ENCODE measurements around the gene SRSF3.
"Not testable (repeated sequence)": the region's sequence is repeated elsewhere in the genome, so short reads cannot be mapped to it uniquely, and the experiment has no call there.

The SRSF3 gene

DNA sequence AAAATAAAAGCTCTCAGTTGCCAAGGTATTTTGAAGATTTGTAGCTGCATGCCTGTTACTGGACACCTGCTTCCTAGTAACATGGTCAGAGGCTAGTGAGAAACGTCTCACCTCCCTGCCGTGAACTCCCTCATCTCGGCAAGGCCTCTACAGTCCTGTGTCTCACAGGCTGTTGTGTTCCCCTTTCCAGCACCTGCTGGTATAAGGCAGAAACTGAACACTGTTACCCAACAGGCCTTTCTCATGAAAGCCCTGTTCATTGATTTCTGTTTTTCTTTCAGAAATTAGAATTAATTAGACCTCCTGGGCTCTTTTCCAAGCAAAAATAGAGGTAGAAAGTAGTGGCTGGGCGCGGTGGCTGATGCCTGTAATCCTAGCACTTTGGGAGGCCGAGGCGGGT lies 17.6 kb upstream of the SRSF3 start:
- no peak for DNase-seq (ENCODE audit: low read depth)

DNA sequence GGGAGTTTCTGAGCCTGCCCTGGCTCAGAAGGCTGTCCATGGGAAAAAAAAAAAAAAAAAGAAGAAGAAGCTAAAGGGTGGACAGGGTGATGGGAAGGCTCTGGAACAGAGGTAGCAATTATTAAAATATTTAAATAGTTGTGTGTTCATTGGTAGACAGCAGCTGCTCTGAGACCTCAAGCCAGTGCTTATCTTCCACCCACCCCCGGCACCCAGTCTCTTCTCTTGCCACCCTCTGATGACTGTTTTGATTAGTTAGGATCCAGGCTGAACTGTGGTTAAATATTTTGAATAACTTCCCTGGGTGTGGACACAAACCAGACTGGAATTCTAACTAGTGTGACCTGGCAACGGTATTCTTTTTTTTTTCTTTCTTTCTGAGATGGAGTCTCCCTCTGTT lies 16.9 kb upstream of the SRSF3 start:
- DNase-seq (ENCODE audit: low read depth): peak; percentile 38

DNA sequence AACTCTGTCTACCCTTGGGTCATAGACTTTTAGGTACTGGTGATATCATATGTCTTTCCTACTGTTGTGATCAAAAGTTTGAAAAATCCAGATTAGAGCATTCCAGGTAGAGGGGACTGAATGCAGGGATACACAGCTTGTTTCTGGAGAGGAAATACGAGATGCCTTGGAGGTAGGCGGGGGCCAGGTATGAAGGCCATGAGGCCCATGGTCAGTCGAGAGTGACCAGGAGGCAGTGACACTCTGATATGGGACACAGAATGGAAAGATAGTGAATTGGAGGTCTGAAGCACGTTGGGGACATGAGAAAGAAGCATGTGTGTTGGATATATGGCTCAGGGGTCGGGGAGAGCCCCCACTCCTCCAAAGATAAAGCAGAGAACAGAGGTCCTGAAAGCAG lies 16.1 kb upstream of the SRSF3 start:
- no peak for DNase-seq (ENCODE audit: low read depth)

DNA sequence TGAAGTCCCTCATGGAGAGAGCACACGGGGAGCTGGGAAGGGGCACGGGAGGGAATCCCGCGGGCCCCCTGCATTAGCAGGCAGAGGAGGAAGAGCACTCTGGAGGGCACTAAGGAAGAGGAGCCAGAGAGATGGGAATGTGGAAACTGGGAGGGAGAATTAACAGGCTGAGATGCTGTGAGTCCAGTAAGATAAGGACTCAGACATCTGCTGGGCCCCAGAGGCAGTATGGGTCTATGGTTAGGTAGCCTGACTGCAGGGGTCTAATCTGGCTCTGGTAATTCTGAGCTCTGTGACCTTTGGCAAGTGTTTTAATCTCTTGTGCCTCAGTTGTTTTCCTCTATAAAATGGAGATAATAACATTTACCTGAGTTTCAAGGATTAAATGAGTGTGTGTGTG lies 15.7 kb upstream of the SRSF3 start:
- no peak for DNase-seq (ENCODE audit: low read depth)

DNA sequence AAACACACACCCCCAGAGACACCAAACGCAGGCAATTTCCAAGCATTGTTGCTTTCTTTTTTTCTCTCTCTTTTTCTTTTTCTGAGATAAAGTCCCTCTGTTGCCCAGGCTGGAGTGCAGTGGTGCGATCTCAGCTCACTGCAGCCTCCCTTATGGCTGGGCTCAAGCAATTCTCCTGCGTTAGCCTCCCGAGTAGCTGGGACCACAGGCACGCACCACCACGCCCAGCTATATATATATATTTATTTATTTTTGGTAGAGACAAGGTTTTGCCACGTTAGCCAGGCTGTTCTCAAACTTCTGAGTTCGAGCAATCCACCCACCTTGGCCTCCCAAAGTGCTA lies 14.0 kb upstream of the SRSF3 start:
- no peak for DNase-seq (ENCODE audit: low read depth)

DNA sequence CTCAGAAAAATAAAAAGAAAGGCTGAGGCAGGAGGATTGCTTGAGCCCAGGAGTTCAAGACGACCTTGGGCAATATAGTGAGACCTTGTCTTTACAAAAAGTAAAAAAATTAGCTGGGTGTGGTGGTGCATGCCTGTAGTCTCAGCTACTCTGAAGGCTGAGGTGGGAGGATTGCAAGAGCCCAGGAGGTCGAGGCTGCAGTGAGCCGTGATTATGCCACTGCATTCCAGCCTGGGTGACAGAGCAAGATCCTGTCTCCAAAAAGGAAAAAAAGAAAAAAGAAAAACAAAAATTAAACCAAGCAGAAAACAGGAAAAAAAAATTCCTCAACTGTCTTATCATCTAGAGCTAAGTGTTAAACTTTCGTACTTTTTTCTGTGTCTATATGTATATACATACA lies 12.4 kb upstream of the SRSF3 start:
- no peak for DNase-seq (ENCODE audit: low read depth)

DNA sequence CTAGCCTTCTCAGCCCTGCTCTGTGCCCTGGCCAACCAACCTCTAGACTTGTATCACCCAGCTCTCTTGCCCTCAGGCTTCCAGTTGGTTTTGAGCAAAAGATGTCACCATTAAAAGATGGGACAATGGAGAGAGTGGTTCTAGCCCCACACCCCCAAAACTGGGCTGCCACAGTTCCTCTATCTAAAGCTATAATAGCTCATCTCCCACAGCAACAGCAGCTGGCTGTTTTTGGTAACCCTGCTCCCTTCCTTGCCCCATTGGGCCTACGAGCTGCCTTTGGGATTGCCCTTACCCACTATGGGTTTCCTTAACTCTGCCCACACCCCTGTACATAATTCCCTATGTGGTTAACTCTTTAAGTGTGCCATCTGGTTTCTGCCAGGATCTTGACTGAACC lies 7.6 kb upstream of the SRSF3 start:
- DNase-seq (ENCODE audit: low read depth): no peak

DNA sequence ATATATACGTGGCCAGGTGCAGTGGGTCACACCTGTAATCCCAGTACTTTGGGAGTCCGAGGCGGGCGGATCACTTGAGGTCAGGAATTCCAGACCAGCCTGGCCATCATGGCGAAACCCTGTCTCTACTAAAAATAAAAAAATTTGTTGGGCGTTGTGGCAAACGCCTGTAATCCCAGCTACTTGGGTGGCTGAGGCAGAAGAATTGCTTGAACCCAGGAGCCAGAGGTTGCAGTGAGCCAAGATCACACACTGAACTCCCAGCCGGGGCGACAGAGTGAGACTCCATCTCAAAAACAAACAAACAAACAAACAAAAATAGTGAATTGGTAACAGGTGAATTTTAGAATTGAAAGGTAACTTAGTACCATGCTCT lies 5.1 kb upstream of the SRSF3 start:
- DNase-seq (ENCODE audit: low read depth): not testable (repeated sequence)

DNA sequence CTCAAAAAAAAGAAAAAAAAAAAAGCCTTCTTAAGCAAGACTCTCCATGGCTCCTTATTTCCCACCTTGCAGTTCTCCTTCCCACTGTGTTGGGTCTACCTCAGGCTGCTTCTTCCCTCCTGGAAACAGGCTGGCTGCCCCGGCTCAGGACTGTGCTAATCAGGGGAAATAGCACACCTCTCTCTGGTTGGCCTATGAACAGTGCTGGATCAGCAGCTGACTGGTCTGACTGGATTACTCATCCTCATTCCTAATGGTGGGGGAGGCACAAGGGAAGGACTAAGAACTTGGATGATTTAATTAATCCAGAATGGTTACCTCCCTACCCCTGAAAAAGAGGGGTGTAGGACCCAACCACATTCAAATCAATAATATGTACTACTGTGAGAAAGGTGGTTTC lies 3.9 kb upstream of the SRSF3 start:
- peak; percentile 50 for DNase-seq (ENCODE audit: low read depth)

DNA sequence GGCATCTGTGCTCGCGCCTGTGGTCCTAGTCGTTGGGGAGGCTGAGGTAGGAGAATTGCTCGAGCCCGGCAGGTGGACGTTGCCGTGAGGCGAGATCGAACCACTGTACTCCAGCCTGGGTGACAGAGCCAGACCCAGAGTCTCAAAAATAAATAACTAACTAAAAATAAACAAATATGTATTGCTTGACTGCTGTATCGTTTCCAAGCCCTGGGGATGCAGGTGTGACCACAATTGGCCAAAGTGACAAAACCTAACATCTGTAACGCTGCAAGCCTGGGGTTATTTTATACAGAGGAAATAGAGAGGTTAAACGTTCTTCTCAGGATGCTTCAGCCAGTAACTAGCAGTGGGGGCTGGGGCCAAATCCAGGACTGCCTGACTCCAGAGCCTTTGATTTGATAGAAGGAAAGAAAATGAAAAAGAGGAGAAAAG lies 1.9 kb upstream of the SRSF3 start:
- no peak for DNase-seq (ENCODE audit: low read depth)

DNA sequence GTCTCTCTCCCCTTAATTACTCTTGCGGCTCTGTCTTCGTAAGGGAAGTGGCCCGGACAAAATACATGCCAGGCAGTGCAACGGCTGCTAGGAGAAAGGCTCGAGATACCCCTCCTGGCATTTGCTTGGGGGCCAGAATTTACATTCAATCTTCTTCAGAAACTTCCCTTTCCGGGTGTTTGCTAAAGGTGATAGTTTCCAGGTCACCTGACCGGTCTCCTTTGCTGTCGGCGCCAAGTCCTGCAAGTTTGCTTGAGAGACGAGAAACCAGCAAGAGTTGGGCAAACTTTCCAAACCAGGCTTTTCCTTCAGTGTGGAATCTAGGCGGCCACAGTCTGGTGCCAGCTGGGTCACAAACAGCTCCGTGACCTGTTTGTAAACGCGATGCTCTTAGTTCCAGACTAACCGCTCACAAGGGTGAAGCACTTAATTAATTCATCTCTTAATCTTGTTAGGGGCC lies 563 bp upstream of the SRSF3 start:
- DNase-seq (ENCODE audit: low read depth): peak; percentile 63

DNA sequence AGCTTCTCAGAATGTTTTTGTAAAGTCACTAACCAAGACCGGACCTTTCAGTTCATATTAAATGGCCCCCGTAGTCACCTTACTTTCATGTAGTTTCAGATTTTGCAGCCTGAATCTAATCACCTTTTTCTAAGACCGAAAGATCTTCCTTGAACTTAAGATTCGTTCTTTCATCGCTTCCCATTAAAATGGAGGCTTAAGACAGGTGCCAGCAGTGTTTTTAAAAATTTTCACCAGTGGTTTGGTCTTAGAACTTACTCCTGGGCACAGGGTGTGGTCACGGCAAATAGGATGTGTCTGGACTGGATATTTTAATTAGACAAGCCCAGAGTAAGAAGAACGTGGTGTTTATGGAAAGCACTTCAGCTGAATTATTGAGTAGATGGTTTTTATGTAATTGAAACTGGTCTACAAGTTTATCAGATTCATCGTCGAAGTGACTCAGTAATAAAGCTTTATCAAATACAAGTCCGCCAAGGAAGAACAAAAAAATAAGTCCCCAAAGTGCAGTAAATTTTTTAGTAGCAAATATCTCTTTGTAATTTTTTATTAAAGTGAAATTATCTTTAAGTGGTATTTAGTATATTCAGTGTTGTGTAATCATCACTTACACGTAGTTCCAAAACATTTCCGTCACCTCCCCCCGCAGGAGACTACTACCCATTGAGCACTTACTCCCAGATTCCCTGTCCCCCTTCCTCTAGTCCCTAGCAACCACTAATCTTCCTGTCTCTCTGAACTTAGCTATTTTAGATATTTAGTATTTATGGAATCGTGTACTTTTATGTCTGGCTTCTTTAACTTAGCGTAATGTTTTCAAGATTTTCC lies 868 bp downstream of the SRSF3 start:
- peak; percentile 48 for DNase-seq (ENCODE audit: low read depth)

DNA sequence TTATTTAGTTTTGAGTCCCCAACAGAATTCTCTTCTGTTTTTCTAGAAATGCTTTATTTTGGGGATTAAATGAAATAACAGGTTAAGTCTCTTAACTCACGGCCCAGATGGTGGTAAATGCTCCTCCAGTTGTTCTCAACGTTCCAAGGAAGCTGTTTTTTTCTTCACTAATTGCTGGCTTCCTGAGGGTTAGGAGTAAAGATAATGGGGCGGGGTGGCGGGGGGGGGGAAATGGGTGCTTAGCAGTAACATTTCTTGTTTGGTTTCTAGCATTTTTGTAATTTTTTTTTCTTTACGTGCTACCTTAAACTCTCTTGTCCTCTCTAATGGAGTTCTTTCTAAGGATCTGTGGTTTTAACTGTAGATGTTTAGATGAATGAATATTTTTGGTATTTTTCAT lies 2.2 kb downstream of the SRSF3 start:
- peak; percentile 34 for DNase-seq (ENCODE audit: low read depth)

DNA sequence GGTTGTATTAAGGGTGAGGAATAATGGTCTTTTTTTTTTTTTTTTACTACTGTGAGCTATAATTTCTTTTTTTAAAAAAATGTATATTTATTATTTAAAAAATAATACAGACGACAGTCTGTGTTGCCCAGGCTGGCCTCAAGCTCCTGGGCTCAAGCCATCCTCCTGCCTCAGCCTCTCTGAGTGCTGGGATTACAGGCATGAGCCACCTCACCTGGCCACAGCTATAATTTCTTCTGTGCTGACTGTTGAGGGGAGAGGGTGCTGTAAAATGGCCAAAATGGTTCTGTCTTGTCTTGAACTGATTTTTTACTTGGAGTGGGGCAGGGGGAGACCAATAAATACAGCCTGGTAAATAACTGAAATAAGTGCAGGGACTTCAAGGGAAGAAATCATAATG lies 3.6 kb downstream of the SRSF3 start:
- no peak for DNase-seq (ENCODE audit: low read depth)

DNA sequence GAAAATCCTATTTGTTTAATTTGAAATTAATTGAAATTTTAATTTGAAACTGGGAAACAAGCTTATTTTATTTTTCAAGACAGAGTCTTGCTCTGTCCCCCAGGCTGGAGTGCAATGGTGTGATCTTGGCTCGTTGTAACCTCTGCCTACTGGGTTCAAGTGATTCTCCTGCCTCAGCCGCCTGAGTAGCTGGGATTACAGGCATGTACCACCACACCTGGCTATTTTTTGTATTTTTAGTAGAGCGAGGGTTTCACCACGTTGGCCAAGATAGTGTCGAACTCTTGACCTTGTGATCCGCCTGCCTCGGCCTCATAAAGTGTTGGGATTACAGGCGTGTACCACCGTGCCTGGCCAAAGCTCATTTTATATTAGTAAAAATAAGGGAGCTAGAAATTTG lies 4.2 kb downstream of the SRSF3 start:
- DNase-seq (ENCODE audit: low read depth): no peak

DNA sequence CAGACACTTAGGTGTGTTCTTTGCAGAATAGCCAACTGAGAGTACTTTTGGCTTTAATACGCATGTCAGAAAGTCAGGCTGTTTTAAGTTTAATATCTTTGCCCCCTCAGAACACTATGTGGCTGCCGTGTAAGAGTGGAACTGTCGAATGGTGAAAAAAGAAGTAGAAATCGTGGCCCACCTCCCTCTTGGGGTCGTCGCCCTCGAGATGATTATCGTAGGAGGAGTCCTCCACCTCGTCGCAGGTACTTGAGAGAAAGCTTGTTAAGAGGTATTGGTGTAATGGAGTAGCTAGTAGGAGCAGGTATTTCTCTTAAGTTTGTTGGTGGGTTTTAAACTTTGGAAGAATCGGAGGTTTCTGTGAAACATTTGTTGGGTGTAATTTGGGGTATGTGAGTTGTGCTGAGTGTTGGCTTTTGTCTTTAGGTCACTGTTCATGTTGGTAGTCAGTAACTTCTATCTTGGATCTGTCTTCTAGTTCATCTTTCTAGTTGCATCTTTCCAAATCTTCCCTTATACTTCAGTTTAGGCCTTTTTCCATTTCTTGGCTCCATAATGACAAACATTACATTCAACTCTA lies 4.7 kb downstream of the SRSF3 start:
- no peak for DNase-seq (ENCODE audit: low read depth)

DNA sequence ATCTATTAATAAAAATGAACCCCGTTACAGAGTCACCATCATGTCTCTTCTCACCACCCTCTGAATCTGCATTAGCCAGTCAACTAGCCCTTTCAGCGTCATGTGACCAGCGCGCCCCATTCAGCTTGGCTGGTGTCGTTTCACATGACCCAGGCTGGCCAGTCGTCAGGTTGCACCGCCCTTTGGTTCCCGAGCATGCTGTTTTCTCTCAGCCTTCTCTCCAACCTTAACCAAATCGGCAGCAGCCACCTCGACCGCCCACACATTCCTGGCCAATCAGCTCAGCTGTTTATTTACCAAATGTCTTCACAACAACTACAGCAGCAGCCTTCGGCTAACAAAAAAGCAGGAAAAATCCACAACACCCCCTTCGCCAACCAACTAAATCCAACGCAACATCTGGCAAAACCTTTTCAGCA lies 5.6 kb downstream of the SRSF3 start:
- peak; percentile 60 for DNase-seq (ENCODE audit: low read depth)

DNA sequence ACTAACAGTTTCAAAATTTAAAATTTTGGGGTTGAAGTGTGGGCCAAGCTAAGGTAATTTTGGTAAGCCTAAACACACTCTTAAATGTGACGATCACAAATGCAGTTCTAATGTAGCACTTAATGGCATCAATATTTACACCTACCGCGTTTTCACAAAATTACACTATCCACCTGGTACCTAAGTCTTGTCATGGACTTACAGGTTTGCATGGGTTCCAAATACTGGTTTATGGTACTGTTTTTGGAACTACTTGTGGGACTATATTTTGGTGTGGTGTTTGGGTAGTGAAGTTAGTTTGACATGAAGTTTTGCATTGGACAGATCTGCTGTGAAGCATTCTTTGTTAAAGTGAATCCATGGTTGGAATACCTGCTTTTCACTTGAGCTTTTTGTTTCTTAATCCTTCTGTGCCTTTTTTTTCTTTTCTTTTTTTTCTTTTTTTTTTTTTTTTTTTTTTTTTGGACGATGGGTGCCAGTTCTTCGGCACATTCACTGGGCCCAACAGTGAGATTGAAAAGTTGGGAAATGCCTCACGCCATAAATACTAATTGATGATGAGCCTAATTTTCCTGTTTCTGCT lies 6.5 kb downstream of the SRSF3 start:
- no peak for DNase-seq (ENCODE audit: low read depth)

DNA sequence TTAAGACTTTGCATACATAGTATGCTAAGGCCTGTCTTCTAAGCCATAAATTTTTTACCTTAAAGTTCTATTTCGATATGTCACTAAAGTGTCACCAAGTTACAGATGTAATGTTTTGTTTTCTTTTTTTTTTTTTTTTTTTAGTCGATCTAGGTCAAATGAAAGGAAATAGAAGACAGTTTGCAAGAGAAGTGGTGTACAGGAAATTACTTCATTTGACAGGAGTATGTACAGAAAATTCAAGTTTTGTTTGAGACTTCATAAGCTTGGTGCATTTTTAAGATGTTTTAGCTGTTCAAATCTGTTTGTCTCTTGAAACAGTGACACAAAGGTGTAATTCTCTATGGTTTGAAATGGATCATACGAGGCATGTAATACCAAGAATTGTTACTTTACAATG lies 7.7 kb downstream of the SRSF3 start:
- DNase-seq (ENCODE audit: low read depth): not testable (repeated sequence)

DNA sequence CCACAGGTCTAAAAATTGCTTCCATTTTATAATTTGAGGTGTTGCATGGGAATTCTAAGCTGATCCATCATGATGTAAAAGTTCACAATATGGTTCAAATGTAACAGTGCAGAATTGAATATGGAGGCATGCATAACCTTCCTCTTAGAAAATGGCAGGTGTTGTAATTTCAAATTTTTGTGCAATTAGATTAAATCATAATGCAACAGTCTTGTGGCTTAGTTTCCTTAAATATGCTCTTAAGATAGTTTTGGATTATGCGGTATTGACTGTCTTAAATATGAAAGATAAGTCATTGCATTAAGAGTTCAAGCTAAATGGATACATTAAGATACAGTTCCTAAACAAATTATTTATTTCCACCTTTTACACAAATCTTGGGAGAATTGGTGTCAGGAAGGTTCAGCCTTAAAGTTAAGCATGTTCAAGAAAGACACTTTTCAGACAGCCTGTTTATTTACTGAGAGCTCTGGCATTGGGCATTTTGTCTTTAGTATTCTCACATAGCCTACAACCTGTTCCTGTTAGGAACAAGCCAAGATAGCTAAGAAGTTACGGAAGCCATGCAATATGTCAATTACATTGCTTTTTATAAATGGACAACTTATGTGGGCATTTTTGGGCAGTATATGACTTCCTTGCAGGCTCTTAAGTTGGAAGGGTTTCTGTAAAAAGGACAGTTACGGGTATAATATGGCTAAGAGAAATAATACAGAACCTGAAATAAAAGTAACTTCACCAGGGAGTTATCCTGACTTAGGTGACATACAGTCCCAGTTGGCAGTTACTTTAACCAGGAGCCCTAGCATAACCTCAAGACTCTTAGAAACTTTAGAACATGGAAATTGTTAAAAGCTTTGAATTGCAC lies 9.3 kb downstream of the SRSF3 start:
- DNase-seq (ENCODE audit: low read depth): no peak

DNA sequence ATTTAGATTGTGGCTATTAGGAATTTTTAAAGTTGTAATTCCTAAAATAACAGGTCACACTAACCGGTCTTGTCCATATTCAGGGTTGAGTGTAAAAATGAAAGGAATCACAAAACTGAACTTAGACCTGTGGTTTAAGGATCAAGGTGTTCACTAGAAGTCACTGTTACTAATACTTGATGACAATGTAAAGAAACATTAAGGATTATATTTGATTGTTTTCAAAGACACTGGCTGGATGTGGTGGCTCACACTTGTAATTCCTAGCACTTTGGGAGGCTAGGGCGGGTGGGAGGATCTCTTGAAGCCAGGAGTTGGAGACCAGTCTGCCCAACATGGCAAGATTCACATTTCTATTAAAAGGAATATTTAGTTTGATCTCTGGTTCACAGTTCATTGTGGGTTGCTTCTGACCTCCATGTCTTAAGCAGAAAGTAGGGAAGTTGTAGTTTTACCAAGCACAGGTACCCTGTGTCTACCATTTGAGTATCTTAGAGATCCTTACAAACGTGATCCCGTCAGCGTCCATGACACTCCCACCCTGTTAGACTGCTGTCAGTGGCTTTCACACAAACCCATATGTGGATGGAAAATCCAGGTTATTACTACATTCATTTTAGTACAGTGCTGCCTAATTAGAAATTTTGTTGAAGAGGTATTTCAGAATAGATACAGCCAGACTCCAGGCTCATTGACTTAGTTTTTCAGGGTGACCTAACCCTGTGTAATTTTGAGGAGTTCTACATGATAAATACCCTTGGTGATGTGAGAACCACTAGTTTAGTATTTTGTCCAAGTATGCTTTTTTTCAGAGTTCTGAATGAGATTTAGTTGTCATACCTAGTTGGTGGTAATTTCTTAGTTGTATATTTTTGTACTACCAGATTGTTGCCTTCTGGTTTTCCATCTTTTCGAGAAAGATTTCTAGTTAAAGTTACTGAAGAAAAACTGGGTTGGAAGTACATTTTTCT lies 10.2 kb downstream of the SRSF3 start:
- no peak for DNase-seq (ENCODE audit: low read depth)
